ENCODE data around the gene EPHA3. TPM values are rescaled to one million over a fixed set of nuclear protein-coding genes. Genes with fewer than 3 reads are reported as not detected.

EPHA3 gene
- total and polyA plus RNA-seq, 2 of the 4 experiments (the other 2 are of a cell fraction) = 0.10 to 0.18 TPM

DNA sequence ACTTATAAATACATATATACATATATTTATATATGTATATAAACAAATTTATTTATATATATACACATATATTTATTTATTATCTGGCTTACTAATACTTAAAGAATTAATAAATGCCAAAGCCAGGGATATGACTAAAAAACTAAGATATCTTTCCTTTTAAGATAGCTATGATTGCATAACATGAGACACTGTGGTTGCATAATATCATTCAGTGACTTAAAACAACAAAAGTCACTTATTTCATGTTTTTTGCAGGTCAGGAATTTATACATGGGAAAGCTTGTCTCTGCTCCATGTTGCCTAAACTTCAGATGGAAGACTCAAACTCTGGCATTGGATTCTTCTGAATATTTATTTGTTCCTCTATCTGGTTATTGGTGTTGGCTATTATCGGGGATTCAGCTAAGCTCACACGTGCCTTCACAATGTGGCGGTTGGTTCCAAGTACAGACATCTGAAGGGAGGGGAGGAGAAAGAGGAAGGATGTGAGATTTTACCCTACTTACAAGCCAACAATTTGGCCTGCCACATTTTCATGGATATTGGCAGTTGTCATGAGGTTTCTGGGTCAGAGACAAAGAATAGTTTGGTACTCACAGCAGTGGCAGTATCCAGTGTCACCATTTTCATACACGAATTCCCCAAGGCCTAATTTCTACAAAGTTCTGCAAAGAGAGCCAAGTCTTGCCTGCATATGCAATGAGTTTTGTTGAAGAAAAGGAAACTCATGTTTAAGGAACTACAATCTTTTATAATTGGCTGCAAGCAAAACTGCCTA, 381.6 kb downstream of the EPHA3 start:
- POLR2A ChIA-PET (ENCODE audit: unreplicated experiment) = no interaction called here
- DNase-seq (no peak), ATAC-seq (ENCODE audit: low read depth) (no peak)
- no peak overlapping the region for H3K23ac ChIP-seq (ENCODE audit: low read depth, low read length)
- H3K14ac ChIP-seq (replicated peaks; ENCODE audit: low read depth, low read length) = no peak overlapping the region
- no peaks in the 10 kb centered on the region for H4K20me1 ChIP-seq (ENCODE audit: insufficient read depth, low read length)
- in situ Hi-C loops (cut with MboI; ENCODE audit: low sequenced_read_pairs) (no loop called here), intact Hi-C loops (cut with micrococcal nuclease) (no loop called here), dilution Hi-C loops (cut with HindIII; ENCODE audit: low sequenced_read_pairs, unreplicated experiment) (no loop called here)
- no peak overlapping the region for H2AFZ ChIP-seq (replicated peaks; ENCODE audit: low read length, poor library complexity)
- no peaks in the 10 kb centered on the region for H3K9me3 ChIP-seq (ENCODE audit: control insufficient read depth, insufficient read depth, low read length)
- no peak overlapping the region for H2BK15ac ChIP-seq (ENCODE audit: low read depth, low read length)
- no peak overlapping the region for H3K4me3 ChIP-seq (ENCODE audit: insufficient read depth, low read depth, low read length)
- WGBS, 2 experiments (ENCODE audit: extremely low coverage in 2 of 2, insufficient read length in 1 of 2) = no CpG with 5 or more reads among the region's 4 CpGs
- H3K27me3 ChIP-seq (ENCODE audit: control insufficient read depth, insufficient read depth, low read length) = no peaks in the 10 kb centered on the region
- no peak overlapping the region for H4K8ac ChIP-seq (ENCODE audit: low read depth in 2 of 2, low read length in 2 of 2)
- no peak overlapping the region for H3K4ac ChIP-seq (ENCODE audit: low read depth, low read length)
- H3K56ac ChIP-seq (ENCODE audit: extremely low read depth, insufficient read depth, low read length) = no peak overlapping the region
- H2BK5ac ChIP-seq (ENCODE audit: low read depth, low read length, poor library complexity, severe bottlenecking) = no peak overlapping the region
- H3K9me1 ChIP-seq (ENCODE audit: insufficient read depth, low read length) = no peaks in the 10 kb centered on the region
- no peak overlapping the region for H2AK5ac ChIP-seq (ENCODE audit: low read depth, low read length)
- H3K79me1 ChIP-seq (ENCODE audit: low read depth in 1 of 2, low read length in 2 of 2) = no peaks in the 10 kb centered on the region
- CTCF ChIA-PET = no interaction called here
- no peak overlapping the region for H3K4me2 ChIP-seq (ENCODE audit: low read depth, low read length)
- H2BK20ac ChIP-seq (ENCODE audit: low read depth, low read length) = no peak overlapping the region
- no peak overlapping the region for H3K18ac ChIP-seq (ENCODE audit: low read depth, low read length)
- H3K36me3 ChIP-seq (ENCODE audit: control insufficient read depth, insufficient read depth, low read length) = no peaks in the 10 kb centered on the region
- BruUV-seq (replicated peaks) = no TSS peak
- no peak overlapping the region for H2AK9ac ChIP-seq (replicated peaks; ENCODE audit: low read depth, low read length, poor library complexity)
- no peak for TF ChIP-seq RFX5 (IDR thresholded peaks at IDR 0.05; ENCODE audit: low read depth, low read length)
- TF ChIP-seq CEBPB (IDR thresholded peaks at IDR 0.05; ENCODE audit: low read depth, low read length) = peak; percentile 55
- no peak for TF ChIP-seq MXI1 (IDR thresholded peaks at IDR 0.05; ENCODE audit: borderline replicate concordance, low read depth, low read length)
- no peak overlapping the region for H4K91ac ChIP-seq (ENCODE audit: insufficient read depth, low read depth, low read length)
- H3K27ac ChIP-seq (ENCODE audit: insufficient read depth, low read length) = no peak overlapping the region
- H3K4me1 ChIP-seq (ENCODE audit: control insufficient read depth, insufficient read depth, low read length) = no peaks in the 10 kb centered on the region
- H2BK120ac ChIP-seq (ENCODE audit: low read depth, low read length) = no peak overlapping the region
- no peak overlapping the region for H3K9ac ChIP-seq (ENCODE audit: low read depth, low read length)
- no peak overlapping the region for H4K5ac ChIP-seq (ENCODE audit: low read depth, low read length)
